H1 (cell line): Measurements from ENCODE around the gene DENND6B. TPM values are rescaled to one million over a fixed set of nuclear protein-coding genes. Genes with fewer than 3 reads are reported as not detected.

ENCODE experiments used
- CTCF ChIA-PET: fragments of 300-600 bp; sonication (Branson Sonifier 250); formaldehyde crosslinking; loops from one replicate; lab custom pipeline; 2021; ENCODE audit not compliant: partially characterized antibody; lab: Charles Lee
- POLR2A ChIA-PET: fragments of 300-600 bp; sonication (Branson Sonifier 250); formaldehyde crosslinking; loops from one replicate; lab custom pipeline; 2021; ENCODE audit warnings: inconsistent platforms; ENCODE audit not compliant: partially characterized antibody; lab: Charles Lee
- DNase-seq, 2 experiments: peaks; one replicate each; pipeline versions ENCODE4 v3.0.0 to v3.0.0-alpha.2; 2010 to 2022; ENCODE audit warnings: low spot score in 2 of 2, low read depth in 1 of 2, mixed read lengths in 1 of 2
- FAIRE-seq: peaks from 2 replicates; lab custom pipeline; 2011; peaks lifted over from hg19 to GRCh38; lab: Jason Lieb, UNC
- H2AFZ ChIP-seq: 2 replicates; pipeline ENCODE4 v1.8.1; 2012; ENCODE audit warnings: low read length, inconsistent platforms
- H2AK5ac ChIP-seq: 2 replicates; pipeline ENCODE4 v1.6.1; 2013; ENCODE audit warnings: low read depth, low read length
- H2BK120ac ChIP-seq: replicated peaks from 2 replicates; pipeline ENCODE3; 2013; ENCODE audit warnings: low read depth, low read length, inconsistent platforms
- H2BK12ac ChIP-seq: 2 replicates; pipeline ENCODE4 v1.6.1; 2013; ENCODE audit warnings: low read depth, low read length
- H2BK15ac ChIP-seq: 2 replicates; pipeline ENCODE4 v1.6.1; 2013; ENCODE audit warnings: low read length
- H2BK20ac ChIP-seq: 2 replicates; pipeline ENCODE4 v1.6.1; 2013; ENCODE audit warnings: low read length
- H2BK5ac ChIP-seq: 2 replicates; pipeline ENCODE4 v1.6.1; 2013; ENCODE audit warnings: low read depth, low read length
- H3K14ac ChIP-seq: 2 replicates; pipeline ENCODE4 v1.6.1; 2013; ENCODE audit warnings: inconsistent platforms; ENCODE audit not compliant: insufficient read length
- H3K18ac ChIP-seq: 2 replicates; pipeline ENCODE4 v1.6.1; 2013; ENCODE audit warnings: low read length; ENCODE audit errors: extremely low read depth
- H3K23ac ChIP-seq: 2 replicates; pipeline ENCODE4 v1.6.1; 2013; ENCODE audit warnings: inconsistent platforms; ENCODE audit not compliant: insufficient read length
- H3K23me2 ChIP-seq: 2 replicates; pipeline ENCODE4 v1.6.1; 2013; ENCODE audit warnings: low read depth, low read length
- H3K27ac ChIP-seq: 2 replicates; pipeline ENCODE4 v1.6.1; 2011; ENCODE audit warnings: low read depth, low read length, inconsistent platforms
- H3K27me3 ChIP-seq, 4 experiments: replicated peaks in 1 of 4; 1 replicate in 1 of 4; 2 replicates in 3 of 4; pipeline versions ENCODE4 v1.6.1 to v1.8.1; 2011 to 2013; ENCODE audit warnings: low read length in 3 of 4, mild to moderate bottlenecking in 3 of 4, inconsistent platforms in 2 of 4, mixed read lengths in 2 of 4, moderate library complexity in 1 of 4; ENCODE audit not compliant: control insufficient read depth in 3 of 4, insufficient read depth in 3 of 4; ENCODE audit errors: extremely low read depth in 1 of 4
- H3K36me3 ChIP-seq, 4 experiments: 2 replicates each; pipeline versions ENCODE4 v1.6.1 to v1.8.1; 2011 to 2013; ENCODE audit warnings: mild to moderate bottlenecking in 4 of 4, low read length in 3 of 4, moderate library complexity in 2 of 4, control low read depth in 1 of 4, inconsistent platforms in 1 of 4; ENCODE audit not compliant: insufficient read depth in 4 of 4, control insufficient read depth in 2 of 4
- H3K4ac ChIP-seq: replicated peaks from 2 replicates; pipeline ENCODE3; 2013; ENCODE audit warnings: low read length, low read depth, mixed read lengths, inconsistent platforms; ENCODE audit not compliant: insufficient read length
- H3K4me1 ChIP-seq, 4 experiments: replicated peaks in 1 of 4; 1 replicate in 1 of 4; 2 replicates in 3 of 4; pipeline versions ENCODE4 v1.6.1 to v1.8.1; 2011 to 2013; ENCODE audit warnings: low read length in 3 of 4, inconsistent platforms in 2 of 4, mixed read lengths in 1 of 4; ENCODE audit not compliant: insufficient read depth in 4 of 4, control insufficient read depth in 3 of 4
- H3K4me2 ChIP-seq, 2 experiments: 2 replicates each; pipeline versions ENCODE4 v1.6.1 to v1.8.1; 2011 to 2013; ENCODE audit warnings: low read depth in 2 of 2, low read length in 2 of 2, control low read depth in 1 of 2, inconsistent platforms in 1 of 2, mild to moderate bottlenecking in 1 of 2; ENCODE audit not compliant: insufficient read depth in 1 of 2
- H3K4me3 ChIP-seq, 4 experiments: fragments of 200-600, 300-600 bp in 1 of 4; sonication (generic), shearing (Covaris generic), sonication (Bioruptor Twin) in 1 of 4; 2 replicates each; pipeline versions ENCODE4 v1.5.1 to v1.8.1; 2011 to 2016; ENCODE audit warnings: low read length in 4 of 4, low read depth in 3 of 4, control low read depth in 2 of 4, inconsistent platforms in 2 of 4, mild to moderate bottlenecking in 2 of 4, mixed read lengths in 1 of 4, moderate library complexity in 1 of 4; ENCODE audit not compliant: insufficient read depth in 2 of 4; ENCODE audit errors: extremely low read depth in 1 of 4
- H3K56ac ChIP-seq: replicated peaks from 2 replicates; pipeline ENCODE3; 2013; ENCODE audit warnings: low read depth, mild to moderate bottlenecking, mixed read lengths, low read length, inconsistent platforms; ENCODE audit not compliant: insufficient read length
- H3K79me1 ChIP-seq: 2 replicates; pipeline ENCODE4 v1.6.1; 2013; ENCODE audit warnings: low read depth, low read length, control low read depth
- H3K79me2 ChIP-seq, 2 experiments: 2 replicates each; pipeline versions ENCODE4 v1.6.1 to v1.8.1; 2012 to 2013; ENCODE audit warnings: low read length in 2 of 2, mild to moderate bottlenecking in 2 of 2, inconsistent platforms in 1 of 2; ENCODE audit not compliant: insufficient read depth in 2 of 2, control insufficient read depth in 1 of 2
- H3K9ac ChIP-seq, 4 experiments: replicated peaks in 1 of 4; 1 replicate in 1 of 4; 2 replicates in 3 of 4; pipeline versions ENCODE4 v1.6.1 to v1.8.1; 2011 to 2013; ENCODE audit warnings: low read depth in 3 of 4, low read length in 3 of 4, control low read depth in 2 of 4, mild to moderate bottlenecking in 2 of 4, moderate library complexity in 2 of 4, inconsistent platforms in 1 of 4; ENCODE audit errors: extremely low read depth in 1 of 4
- H3K9me3 ChIP-seq, 2 experiments: 2 replicates each; pipeline versions ENCODE4 v1.6.1 to v1.8.1; 2012 to 2013; ENCODE audit warnings: mild to moderate bottlenecking in 2 of 2, moderate library complexity in 2 of 2, control low read depth in 1 of 2, inconsistent platforms in 1 of 2, low read depth in 1 of 2, low read length in 1 of 2, mixed read lengths in 1 of 2; ENCODE audit not compliant: insufficient read depth in 2 of 2
- H4K20me1 ChIP-seq, 2 experiments: replicated peaks in 1 of 2; 2 replicates each; pipeline versions ENCODE3 to v1.8.1; 2011 to 2013; ENCODE audit warnings: inconsistent platforms in 2 of 2, low read length in 2 of 2, mild to moderate bottlenecking in 1 of 2; ENCODE audit not compliant: insufficient read depth in 2 of 2, control insufficient read depth in 1 of 2
- H4K5ac ChIP-seq: 2 replicates; pipeline ENCODE4 v1.6.1; 2013; ENCODE audit warnings: low read length, low read depth, mixed read lengths, inconsistent platforms; ENCODE audit not compliant: insufficient read length
- H4K8ac ChIP-seq: 2 replicates; pipeline ENCODE4 v1.8.0; 2013; ENCODE audit warnings: mild to moderate bottlenecking, moderate library complexity, low read length, inconsistent platforms; ENCODE audit not compliant: insufficient read depth; ENCODE audit errors: extremely low read depth
- H4K91ac ChIP-seq: replicated peaks from 2 replicates; pipeline ENCODE3; 2013; ENCODE audit warnings: low read length, mixed read lengths, inconsistent platforms; ENCODE audit not compliant: insufficient read length
- JUN ChIP-seq: IDR thresholded peaks from 2 replicates; pipeline ENCODE4 v1.6.1; 2011; ENCODE audit warnings: low read depth, mild to moderate bottlenecking, improper control_type of control experiment, low read length
- JUND ChIP-seq: IDR thresholded peaks from 2 replicates; pipeline ENCODE4 v1.6.1; 2011; ENCODE audit warnings: mild to moderate bottlenecking, improper control_type of control experiment, low read length
- WGBS, 2 experiments: shearing (Covaris generic) in 1 of 2; methylation state at CpG; one replicate each; pipeline versions ENCODE4 v1.1.6 to v1.1.7; 2013 to 2015; ENCODE audit warnings: low lambda C conversion rate in 2 of 2, mixed read lengths in 2 of 2, inconsistent platforms in 1 of 2, low coverage in 1 of 2, missing lambda C conversion rate in 1 of 2; ENCODE audit not compliant: insufficient replicate concordance in 2 of 2, insufficient coverage in 1 of 2, insufficient read length in 1 of 2; ENCODE audit errors: extremely low coverage in 1 of 2, missing lambda C conversion rate in 1 of 2; 5-methylcytosine and 5-hydroxymethylcytosine counted together
- polyA plus RNA-seq, 7 experiments: library from polyadenylated mRNA; depleted of rRNA in 3 of 7; stranded (reverse) in 5 of 7; unstranded in 2 of 7; fragments of >200 nt in 5 of 7; fragments of 200-250 nt in 2 of 7; gene quantifications; 1 replicate in 5 of 7; 2 replicates in 1 of 7; 4 replicates in 1 of 7; pipeline versions ENCODE4 v1.2.1 to v1.2.3, GENCODE V29; 2011 to 2013; ENCODE audit warnings: missing spikeins in 2 of 7, mixed read lengths in 2 of 7
- total RNA-seq: library from RNA; stranded (reverse); fragmentation: NEBNext Ultra II Directional; extraction: Animal tissue kit (Norgen Biotek cat#: 25700); gene quantifications from 2 replicates; pipeline ENCODE4 v1.2.1, GENCODE V29; 2021
- TF ChIP-seq, protein P1 (sequence below): IDR thresholded peaks from 2 replicates; pipeline ENCODE4 v1.6.1; 2012; ENCODE audit warnings: low read length, inconsistent platforms

The DENND6B gene
- total and polyA plus RNA-seq, 2 of the 8 experiments (the other 6 are each of a cell fraction or from before 2014, with no cell fraction given), result 1.1 to 1.9 TPM

DNA sequence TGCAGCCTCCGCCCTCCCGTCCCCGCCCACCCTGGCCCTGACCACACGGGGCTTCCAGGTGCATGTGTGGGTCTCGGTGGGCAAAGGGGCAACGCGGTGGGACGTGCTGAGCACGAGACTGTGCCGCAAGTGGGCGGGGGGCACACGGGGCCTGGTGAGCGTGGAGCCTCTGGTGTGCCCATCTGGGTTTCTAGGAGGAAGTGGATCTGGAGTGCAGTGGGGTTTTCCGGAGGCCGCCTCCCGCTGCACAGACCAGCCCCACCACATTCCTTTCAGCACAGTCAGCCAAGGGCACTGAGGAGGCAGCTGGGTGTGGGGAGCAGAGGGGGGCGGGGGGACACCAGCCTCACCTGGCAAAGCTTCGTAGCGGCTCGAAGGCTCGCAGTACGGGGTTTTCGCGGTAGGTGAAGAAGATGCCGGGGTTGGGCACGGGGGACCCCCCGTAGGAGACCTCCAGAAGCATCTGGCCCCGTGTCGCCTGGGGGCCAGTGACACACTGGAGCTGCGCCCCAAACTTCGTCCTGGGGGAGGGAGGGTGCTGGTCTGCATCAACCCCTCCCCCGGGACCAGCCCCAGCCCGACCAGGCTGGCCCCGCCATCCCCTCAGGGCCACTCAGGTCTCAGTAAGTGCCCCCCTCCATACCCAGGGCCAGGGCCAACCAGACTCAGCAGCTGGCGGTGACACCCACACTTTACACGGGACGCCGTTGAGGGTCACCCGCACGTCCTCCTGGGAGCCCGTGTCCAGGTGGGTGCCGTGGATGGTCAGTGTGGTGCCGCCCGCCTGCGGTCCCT is 44.3 kb downstream of the DENND6B start:
- CTCF ChIA-PET, result interaction anchor here (1.7 to 1.9 kb wide), 2 partner anchors 10 to 58 kb away, joined by 3 to 6 read pairs; no protein-coding TSS in a partner anchor
- Histone ChIP-seq H4K5ac (no peak overlapping the region), H2AFZ (no peak overlapping the region), H4K20me1 (peaks cover 0 to 12% of the 10 kb centered on the region in 2 experiments), H4K91ac (no peak overlapping the region), H3K4me2 (no peak overlapping the region), H2BK5ac (no peak overlapping the region), H3K9me3 (peaks cover 0 to under 1% of the 10 kb centered on the region in 2 experiments; a peak in 1 of 4 replicates), H3K79me1 (no peaks in the 10 kb centered on the region), H3K4ac (no peak overlapping the region), H3K23ac (no peak overlapping the region), H3K23me2 (no peaks in the 10 kb centered on the region)
- no peak for DNase-seq
- 91% methylated on average over 37 of the region's 45 CpGs; no CpG with 5 or more reads in 1 of the 2 experiments for WGBS, 2 experiments
- TF ChIP-seq JUN (peak; percentile 23; the same call in 1 of the 2 replicates), JUND (peak; percentile 62; the same call in 1 of the 2 replicates)
- TF ChIP-seq, protein P1, sequence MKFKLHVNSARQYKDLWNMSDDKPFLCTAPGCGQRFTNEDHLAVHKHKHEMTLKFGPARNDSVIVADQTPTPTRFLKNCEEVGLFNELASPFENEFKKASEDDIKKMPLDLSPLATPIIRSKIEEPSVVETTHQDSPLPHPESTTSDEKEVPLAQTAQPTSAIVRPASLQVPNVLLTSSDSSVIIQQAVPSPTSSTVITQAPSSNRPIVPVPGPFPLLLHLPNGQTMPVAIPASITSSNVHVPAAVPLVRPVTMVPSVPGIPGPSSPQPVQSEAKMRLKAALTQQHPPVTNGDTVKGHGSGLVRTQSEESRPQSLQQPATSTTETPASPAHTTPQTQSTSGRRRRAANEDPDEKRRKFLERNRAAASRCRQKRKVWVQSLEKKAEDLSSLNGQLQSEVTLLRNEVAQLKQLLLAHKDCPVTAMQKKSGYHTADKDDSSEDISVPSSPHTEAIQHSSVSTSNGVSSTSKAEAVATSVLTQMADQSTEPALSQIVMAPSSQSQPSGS, result no peak
- TF ChIP-seq, all 59 proteins: peak for 2
- Histone ChIP-seq H3K36me3 (peaks cover 23 to 86% (median 37%) of the 10 kb centered on the region in 4 experiments), H3K79me2 (no peaks in the 10 kb centered on the region), H2BK12ac (no peak overlapping the region), H2BK120ac (no peak overlapping the region), H3K9ac (no peak overlapping the region), H3K27me3 (no peaks in the 10 kb centered on the region), H4K8ac (peak overlapping the region; percentile 68), H3K27ac (peak overlapping the region; percentile 24; the same call in 1 of the 2 replicates), H2BK15ac (no peak overlapping the region), H3K14ac (no peak overlapping the region), H3K18ac (no peak overlapping the region), H2AK5ac (no peak overlapping the region), H3K4me3 (no peak overlapping the region), H3K4me1 (peaks cover 0 to 2% (median 0%) of the 10 kb centered on the region in 4 experiments; a peak in 2 of 7 replicates), H2BK20ac (no peak overlapping the region), H3K56ac (no peak overlapping the region)
- POLR2A ChIA-PET, result interaction anchor here (1.0 to 1.2 kb wide), 3 partner anchors 8 to 26 kb away, joined by 3 to 6 read pairs (median 4); no protein-coding TSS in a partner anchor
- no peak for FAIRE-seq
